AG10803 (cell line): ENCODE measurements around the gene HLCS.
A peak's percentile ranks its signal among the peaks of the same experiment; 100 is the strongest.

ENCODE experiments used
- DNase-seq: peaks from one replicate; pipeline ENCODE4 v3.0.0; 2010; ENCODE audit warnings: low read depth
- H3K4me3 ChIP-seq: 2 replicates; pipeline ENCODE4 v1.5.1; 2011; ENCODE audit warnings: mild to moderate bottlenecking, low read length, control low read depth
- TF ChIP-seq, protein P1 (sequence below): conservative IDR thresholded peaks from 2 replicates; pipeline ENCODE4 v1.5.1; 2011; ENCODE audit warnings: mild to moderate bottlenecking, low read length, control low read depth, inconsistent platforms

HLCS gene

GRCh38 chr21:36759348-36760083 is 207.0 kb downstream of the HLCS start:
- TF ChIP-seq, protein P1, sequence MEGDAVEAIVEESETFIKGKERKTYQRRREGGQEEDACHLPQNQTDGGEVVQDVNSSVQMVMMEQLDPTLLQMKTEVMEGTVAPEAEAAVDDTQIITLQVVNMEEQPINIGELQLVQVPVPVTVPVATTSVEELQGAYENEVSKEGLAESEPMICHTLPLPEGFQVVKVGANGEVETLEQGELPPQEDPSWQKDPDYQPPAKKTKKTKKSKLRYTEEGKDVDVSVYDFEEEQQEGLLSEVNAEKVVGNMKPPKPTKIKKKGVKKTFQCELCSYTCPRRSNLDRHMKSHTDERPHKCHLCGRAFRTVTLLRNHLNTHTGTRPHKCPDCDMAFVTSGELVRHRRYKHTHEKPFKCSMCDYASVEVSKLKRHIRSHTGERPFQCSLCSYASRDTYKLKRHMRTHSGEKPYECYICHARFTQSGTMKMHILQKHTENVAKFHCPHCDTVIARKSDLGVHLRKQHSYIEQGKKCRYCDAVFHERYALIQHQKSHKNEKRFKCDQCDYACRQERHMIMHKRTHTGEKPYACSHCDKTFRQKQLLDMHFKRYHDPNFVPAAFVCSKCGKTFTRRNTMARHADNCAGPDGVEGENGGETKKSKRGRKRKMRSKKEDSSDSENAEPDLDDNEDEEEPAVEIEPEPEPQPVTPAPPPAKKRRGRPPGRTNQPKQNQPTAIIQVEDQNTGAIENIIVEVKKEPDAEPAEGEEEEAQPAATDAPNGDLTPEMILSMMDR: no peak
- DNase-seq: no peak
- no peak overlapping the region for H3K4me3 ChIP-seq

- no peak for DNase-seq
- TF ChIP-seq, protein P1: no peak
Observed at GRCh38 chr21:36757196-36757595, 209.3 kb downstream of the HLCS start.

DNA sequence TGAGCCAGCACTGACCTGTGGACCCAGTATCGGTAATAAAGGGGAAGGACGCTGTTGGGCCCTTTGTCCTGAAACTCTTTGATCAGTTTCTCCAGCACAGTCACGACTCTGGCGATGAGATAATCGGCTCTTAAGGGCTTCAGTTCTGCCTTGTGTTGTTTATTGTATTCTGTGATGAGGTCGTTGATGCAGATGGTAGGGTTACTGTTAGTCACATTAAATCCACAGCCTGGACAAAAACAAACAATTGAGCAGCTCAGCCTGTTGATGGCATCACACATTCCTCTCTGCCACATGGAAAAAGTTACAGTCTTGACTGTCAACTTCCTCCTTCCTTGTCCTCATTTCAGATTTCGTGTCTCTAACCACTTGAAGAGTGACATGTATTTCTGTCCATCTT is 209.9 kb downstream of the HLCS start:
- TF ChIP-seq, protein P1: no peak
- DNase-seq: peak; percentile 28
- H3K4me3 ChIP-seq: no peak overlapping the region

More at GRCh38 chr21:36757196-36757595, 209.3 kb downstream of the HLCS start:
- H3K4me3 ChIP-seq: no peak overlapping the region

DNA sequence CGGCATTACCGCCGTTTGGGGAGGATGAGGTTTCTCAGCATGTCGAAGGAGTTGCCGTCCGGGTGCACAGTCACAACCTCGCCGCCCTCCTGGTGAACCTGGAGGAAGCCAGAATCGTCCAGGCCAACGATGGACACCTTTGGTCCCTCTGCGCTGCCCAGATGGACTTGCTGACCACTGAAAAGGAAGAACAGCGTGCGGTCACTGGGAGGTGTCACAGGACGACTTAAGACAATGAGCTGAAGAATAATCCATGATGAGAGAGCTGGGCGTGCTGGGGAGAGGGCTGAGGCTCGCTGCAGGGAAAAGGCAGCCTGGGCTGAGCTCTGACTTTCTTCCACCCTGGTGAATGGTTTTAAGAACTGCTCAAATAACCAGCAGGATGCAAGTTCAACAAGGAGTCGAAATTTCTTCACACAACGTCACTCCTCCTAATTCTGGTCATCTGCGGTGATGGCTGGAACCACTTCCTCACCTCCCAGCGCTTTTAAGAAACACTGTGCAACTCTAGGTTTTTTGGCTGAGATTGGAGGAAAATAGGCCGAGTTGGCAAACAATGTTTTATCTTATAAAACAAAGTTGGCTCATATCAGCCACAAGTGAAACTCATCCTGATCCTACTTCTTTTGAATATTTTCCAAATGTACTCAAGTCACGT is 212.1 kb downstream of the HLCS start:
- DNase-seq: no peak
- TF ChIP-seq, protein P1: no peak
- no peak overlapping the region for H3K4me3 ChIP-seq

DNA sequence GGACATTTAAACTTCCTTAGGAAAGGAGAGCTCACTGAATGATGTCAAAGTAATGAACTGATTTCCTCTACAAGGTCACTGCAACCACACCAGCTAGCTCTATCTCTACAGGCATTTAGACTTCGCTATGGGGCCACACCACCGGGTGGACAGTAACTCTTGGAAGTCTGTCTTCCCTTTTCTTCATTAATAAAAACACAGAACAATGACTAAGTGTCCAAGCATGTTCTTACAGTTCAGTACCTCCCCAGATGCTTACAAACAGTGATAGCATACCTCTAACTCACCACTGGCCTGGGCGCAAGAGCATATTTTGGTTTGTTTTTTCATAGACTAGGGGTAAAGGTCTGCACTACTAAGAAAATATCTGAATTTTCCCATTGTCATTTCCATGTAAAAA is 212.9 kb downstream of the HLCS start:
- H3K4me3 ChIP-seq: no peak overlapping the region
- DNase-seq: peak; percentile 56
- TF ChIP-seq, protein P1: no peak; the same call in 1 of the 2 replicates

DNA sequence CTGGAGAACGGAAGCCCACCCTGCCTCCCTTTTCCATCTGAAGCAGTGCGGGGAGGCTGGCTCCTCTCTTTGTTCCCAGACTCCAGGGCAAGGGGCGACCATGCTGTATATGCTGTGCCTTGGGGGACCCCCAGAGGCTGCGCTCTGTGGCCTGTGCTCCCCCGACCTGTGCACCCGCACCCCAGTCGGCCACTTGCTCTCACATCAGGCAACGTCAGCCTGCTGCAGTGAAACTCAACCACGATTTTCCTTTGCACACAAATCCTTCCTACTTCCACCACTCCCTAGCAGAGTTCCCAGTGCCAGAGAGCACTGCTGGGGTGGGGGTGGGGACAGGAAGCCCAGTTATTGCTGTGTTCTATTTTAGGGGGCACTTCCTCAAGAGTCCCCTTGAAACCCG is 215.1 kb downstream of the HLCS start:
- TF ChIP-seq, protein P1: no peak
- no peak overlapping the region for H3K4me3 ChIP-seq
- DNase-seq: no peak

- no peak overlapping the region for H3K4me3 ChIP-seq
- no peak for DNase-seq
- TF ChIP-seq, protein P1: no peak
Observed at GRCh38 chr21:36750576-36750959, 215.9 kb downstream of the HLCS start.
